HG03097 (cell line): ENCODE results near the gene HYKK.
"Not testable (repeated sequence)": the region's sequence is repeated elsewhere in the genome, so short reads cannot be mapped to it uniquely, and the experiment has no call there.

ENCODE experiments used
- ATAC-seq: cut with Tn5 transposase; IDR thresholded peaks from one replicate; pipeline ENCODE4 v1.9.1; 2021; ENCODE audit not compliant: unreplicated experiment, low FRiP score

Gene HYKK

GRCh38 chr15:78506971-78507830 is at the start of gene HYKK:
TSS of gene HYKK (plus strand) at chr15:78507577. CDS start at chr15:78513089, 5,512 bp downstream.
- peak; percentile 81 for ATAC-seq

GRCh38 chr15:78460737-78461136 is 46.6 kb upstream of the HYKK start:
- ATAC-seq: no peak

GRCh38 chr15:78461171-78461888 is 46.0 kb upstream of the HYKK start:
- ATAC-seq: no peak

GRCh38 chr15:78469031-78469430 is 38.3 kb upstream of the HYKK start:
- ATAC-seq: no peak

DNA sequence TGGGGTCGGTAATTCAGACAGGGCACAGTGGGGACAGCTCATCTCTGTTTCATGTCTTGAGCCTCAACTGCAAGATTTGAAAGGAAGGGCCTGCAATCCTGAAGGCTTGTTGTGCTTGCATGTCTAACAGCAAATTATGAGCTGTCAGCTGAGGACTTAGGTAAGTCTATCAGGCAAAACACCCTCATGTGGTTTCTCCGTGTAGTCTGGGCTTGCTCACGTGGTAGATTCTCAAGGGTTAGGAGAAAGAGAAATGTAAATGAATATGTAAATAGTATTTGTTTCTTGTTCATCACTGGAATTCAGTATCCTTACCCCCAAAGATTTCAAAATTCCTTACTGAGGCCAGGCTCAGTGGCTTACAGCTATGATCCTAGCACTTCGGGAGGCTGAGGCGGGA is 30.1 kb upstream of the HYKK start:
- ATAC-seq: no peak

- no peak for ATAC-seq
These were observed 27.7 kb upstream of the HYKK start for GRCh38 chr15:78479650-78480049.

DNA sequence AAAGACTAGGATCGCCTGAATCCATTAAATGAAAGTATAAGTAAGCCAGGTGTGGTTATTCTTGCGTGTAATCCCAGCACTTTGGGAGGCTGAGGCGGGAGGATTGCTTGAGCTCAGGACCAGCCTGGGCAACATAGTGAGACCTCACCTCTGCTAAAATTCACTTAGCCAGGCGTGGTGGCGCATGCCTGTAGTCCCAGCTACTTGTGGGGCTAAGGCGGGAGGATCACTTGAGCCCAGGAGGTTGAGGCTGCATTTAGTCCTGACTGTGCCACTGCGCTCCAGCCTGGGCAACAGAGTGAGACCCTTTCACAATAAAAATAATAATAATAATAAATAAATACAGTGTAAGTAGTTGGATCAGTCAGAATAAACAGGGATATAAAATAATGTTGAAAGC is 25.5 kb upstream of the HYKK start:
- no peak for ATAC-seq

GRCh38 chr15:78492872-78493271 is 14.5 kb upstream of the HYKK start:
- ATAC-seq: no peak

GRCh38 chr15:78501857-78502256 is 5.5 kb upstream of the HYKK start:
- no peak for ATAC-seq

DNA sequence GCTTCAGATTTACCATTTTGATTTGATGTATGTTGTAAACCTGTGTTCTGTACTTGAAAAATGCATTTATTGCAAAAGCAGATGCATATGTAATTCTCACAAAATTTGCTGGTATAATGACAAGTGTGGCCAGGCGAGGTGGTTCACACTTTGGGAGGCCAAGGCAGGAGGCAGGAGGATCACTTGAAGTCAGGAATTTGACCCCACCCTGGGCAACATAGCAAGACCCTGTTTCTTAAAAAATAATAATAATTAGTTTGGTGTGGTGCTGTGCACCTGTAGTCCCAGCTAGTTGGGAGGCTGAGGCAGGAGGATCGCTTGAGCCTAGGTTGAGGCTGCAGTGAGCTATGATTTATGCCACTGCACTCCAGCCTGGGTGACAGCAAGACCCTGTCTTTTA is 4.7 kb upstream of the HYKK start:
- no peak for ATAC-seq

DNA sequence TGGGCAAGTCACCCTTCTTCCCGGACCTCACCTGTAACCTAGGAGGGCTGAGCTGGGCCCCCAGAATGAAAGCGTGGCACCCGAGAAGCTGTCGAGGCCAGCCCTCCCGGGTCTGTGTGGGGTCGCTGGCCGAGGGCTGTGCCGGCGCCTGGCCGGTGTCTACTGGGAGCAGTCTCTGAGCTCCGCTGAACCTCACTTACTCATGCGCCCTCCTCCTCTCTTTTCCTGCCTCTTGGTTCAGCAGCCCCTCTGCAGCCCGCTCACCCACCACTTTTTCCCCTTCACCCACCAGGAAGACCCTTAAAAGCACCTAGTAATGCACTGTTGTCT is 419 bp downstream of the HYKK start:
- ATAC-seq: peak; percentile 15

DNA sequence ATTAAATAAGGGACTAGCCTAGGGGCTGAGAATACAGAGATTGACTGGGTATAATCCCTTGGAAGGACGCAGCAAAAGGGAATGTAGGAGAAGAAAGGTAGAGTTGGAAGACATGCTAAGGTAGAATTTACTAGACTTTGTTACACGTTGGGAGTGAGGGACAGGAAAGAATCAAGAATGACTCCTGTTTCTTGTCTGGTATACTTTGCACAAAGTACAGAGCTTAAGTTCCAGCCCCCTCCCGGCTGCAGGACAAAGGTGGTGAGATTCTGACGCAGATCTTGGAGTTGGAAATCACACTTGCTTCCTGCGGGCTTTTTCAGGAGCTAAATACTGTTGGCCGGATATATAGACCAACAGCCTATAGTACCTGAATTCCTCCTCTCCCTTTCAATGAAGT is 895 bp downstream of the HYKK start:
- no peak for ATAC-seq

DNA sequence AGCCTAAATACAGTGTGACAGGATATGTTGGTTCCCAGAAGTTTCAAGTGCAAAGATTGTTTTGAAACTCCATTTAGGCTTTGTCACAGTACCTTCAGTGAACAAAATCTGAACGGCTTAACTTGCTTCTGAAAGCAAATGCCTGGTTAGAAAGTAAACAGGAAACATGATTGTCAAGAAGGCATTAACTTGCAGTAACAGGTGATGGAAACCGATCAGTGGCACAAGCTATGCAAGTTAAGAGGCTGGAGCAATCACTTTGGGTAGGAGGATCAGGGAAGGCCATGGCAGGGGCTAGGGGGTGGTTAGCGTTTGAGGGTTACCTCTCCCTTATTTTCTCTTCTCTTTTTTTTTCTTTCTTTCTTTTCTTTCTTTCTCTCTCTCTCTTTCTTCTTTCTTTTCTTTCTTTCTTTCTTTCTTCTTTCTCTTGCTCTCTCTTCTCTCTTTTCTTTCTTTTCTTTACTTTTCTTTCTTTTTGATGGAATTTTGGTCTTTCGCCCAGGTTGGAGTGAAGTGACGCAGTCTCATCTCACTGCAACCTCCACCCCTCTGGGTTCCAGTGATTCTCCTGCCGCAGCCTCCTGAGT is 2.4 kb downstream of the HYKK start:
- ATAC-seq: no peak

DNA sequence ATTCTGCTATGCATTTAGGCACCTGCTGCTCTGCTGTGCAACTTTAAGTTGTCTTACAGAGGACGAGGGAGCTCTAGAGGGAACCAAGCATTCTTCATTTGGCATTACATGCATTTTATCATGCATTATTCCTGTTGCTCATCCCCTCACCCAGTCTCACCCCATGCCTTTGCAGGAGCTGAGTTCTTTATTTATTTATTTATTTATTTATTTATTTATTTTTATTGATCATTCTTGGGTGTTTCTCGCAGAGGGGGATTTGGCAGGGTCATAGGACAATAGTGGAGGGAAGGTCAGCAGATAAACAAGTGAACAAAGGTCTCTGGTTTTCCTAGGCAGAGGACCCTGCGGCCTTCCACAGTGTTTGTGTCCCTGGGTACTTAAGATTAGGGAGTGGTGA is 12.7 kb downstream of the HYKK start:
- not testable (repeated sequence) for ATAC-seq

- ATAC-seq: no peak
These were observed 16.9 kb downstream of the HYKK start for GRCh38 chr15:78524230-78524629.

DNA sequence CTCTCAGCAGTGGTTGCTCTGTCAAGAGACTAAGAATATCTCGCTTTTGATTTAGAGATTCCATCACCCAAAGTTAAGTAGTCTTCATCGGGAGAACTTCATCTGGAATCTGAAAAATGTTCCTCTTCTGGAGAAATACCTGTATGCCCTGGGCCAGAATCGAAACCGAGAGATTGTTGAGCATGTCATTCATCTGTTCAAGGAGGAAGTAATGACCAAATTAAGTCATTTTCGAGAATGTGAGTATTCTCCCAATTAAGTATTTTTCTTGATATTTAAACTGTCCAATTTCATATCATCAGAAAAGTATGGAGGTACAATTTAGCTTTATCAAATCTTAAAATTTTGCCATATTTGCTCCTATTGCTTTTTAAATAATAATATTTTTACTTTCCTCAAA is 19.9 kb downstream of the HYKK start:
- ATAC-seq: no peak

- ATAC-seq: no peak
These were observed 26.0 kb downstream of the HYKK start for GRCh38 chr15:78533331-78533730.

GRCh38 chr15:78536134-78536533 is 28.8 kb downstream of the HYKK start:
- no peak for ATAC-seq

DNA sequence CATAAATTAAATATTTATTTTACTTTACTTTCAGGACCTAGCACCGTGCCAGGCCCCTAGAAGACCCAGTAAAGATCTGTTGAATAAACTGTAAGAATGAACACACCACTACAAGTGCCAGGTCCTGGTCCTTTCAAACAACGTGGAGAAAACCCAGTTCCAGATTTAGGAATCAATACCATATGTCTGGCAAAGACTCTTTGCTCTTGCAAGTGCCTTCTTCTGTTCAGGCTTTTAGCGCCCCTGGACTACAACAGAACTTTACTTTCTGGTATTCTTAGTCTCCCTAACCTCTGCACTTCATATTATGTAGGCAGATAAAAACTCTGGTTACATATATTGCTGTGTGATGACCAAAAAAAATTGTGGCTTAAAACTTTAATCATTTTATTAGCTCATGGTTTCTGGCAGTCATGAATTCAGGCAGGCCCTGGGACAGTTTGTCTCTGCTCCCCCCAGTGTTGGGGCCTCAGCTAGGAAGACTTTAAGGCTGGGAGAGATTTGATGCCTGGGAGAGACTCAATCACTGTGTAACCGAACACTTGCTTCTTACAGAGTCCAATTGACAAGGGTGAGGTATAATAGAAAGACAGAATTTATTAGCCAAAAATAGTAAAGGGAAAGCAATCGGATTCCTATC is 30.0 kb downstream of the HYKK start:
- ATAC-seq: no peak

DNA sequence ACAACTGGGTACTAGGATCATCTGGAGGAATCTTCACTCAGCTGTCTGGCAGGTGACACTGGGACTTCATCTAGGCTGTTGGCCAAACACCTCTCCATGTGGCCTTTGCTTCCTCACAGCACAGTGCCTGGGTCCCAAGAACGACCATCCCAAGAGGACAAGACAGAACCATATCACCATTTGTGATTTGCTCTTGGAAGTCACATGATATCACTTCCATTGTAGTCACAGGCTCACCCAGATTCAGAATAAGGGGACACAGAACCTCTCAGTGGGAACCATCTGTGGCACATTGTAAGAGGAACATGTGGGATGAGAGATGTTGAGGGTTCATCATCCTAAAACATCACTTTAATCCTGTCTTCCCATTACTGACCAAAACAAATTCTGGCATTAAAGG is 31.0 kb downstream of the HYKK start:
- no peak for ATAC-seq

DNA sequence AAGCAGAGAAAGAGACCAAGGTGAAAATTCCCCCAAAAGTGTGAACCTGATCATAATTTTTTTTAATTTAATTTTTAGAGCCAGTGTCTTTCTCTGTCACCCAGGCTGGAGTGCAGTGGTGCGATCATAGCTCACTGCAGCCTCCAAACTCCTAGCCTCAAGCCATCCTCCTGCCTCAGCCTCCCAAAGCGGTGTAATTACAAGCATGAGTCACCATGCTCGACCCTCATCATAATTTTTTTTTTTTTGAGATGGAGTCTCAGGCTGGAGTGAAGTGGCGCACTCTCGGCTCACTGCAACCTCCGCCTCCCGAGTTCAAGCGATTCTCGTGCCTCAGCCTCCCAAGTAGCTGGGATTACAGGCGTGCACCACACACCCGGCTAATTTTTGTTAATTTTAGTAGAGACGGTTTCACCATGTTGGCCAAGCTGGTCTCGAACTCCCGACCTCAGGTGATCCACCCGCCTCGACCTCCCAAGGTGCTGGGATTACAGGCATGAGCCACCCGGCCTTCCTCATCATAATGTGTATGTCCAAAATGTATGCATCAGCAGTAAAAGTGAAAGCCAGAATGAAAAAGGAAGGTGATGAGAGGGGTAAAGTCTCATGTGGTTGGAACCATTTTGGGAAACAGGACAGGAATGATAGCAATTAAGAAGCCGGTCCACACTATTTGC is 32.2 kb downstream of the HYKK start:
- peak; percentile 2 for ATAC-seq
